ENCODE measurements around the gene TNFRSF8.

DNA sequence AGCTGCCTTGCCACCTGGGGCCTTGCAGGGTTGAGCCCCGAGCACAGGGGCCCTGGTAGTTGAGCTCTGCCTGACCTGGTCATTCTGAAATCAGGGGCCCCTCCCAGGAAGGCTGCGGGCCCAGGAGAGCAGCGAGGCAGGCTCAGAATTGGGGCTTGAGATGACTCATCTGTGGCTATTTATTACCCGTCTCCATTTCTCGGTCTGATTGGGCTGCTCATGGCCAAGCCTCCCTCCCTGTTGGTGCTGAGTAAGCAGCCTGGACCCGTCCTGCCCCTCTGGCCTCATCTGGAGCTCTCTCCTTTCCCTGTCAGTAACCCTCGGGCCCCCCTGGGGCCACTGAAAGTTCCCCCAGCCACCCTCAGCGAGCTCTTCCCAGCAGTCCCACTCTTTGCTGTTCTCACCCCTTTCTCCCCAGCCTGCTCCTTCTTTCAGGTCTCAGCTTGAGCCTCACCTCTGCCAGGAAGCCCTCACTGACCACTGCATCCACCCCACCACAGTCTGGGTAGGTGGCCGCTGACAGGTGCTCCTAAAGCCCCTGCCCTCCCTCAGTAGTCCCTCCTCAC is 11.0 kb upstream of the TNFRSF8 start:
- TF ChIP-seq, protein P1, sequence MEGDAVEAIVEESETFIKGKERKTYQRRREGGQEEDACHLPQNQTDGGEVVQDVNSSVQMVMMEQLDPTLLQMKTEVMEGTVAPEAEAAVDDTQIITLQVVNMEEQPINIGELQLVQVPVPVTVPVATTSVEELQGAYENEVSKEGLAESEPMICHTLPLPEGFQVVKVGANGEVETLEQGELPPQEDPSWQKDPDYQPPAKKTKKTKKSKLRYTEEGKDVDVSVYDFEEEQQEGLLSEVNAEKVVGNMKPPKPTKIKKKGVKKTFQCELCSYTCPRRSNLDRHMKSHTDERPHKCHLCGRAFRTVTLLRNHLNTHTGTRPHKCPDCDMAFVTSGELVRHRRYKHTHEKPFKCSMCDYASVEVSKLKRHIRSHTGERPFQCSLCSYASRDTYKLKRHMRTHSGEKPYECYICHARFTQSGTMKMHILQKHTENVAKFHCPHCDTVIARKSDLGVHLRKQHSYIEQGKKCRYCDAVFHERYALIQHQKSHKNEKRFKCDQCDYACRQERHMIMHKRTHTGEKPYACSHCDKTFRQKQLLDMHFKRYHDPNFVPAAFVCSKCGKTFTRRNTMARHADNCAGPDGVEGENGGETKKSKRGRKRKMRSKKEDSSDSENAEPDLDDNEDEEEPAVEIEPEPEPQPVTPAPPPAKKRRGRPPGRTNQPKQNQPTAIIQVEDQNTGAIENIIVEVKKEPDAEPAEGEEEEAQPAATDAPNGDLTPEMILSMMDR (IDR thresholded peaks at IDR 0.05; ENCODE audit: low read depth, low read length, poor library complexity, severe bottlenecking) = no peak
- TF ChIP-seq EZH2phosphoT487 (IDR thresholded peaks at IDR 0.05; ENCODE audit: borderline replicate concordance, low read length) = no peak
